Measurements from ENCODE around the gene COL4A3. TPM values are rescaled to one million over a fixed set of nuclear protein-coding genes. Genes with fewer than 3 reads are reported as not detected.

COL4A3 gene
- polyA plus RNA-seq, 6 donors from 2014 or later: 0.07 to 0.77 (median 0.23) TPM; not detected in 1

GRCh38 chr2:227360351-227360750 is 195.9 kb downstream of the COL4A3 start:
- ATAC-seq (ENCODE audit: low read depth in 2 of 2): no peak
- Mint-ChIP-seq H3K27me3 (no peaks in the 10 kb centered on the region), H3K27ac (peak overlapping the region in 2 of 6 donors; percentile 62 to 80), H3K4me3 (no peak overlapping the region), H3K36me3 (peaks cover 0 to 26% of the 10 kb centered on the region in 2 donors), H3K9me3 (no peaks in the 10 kb centered on the region), H3K4me1 (peaks cover 4 to 9% (median 6%) of the 10 kb centered on the region in 3 donors)
- DNase-seq: no peak

DNA sequence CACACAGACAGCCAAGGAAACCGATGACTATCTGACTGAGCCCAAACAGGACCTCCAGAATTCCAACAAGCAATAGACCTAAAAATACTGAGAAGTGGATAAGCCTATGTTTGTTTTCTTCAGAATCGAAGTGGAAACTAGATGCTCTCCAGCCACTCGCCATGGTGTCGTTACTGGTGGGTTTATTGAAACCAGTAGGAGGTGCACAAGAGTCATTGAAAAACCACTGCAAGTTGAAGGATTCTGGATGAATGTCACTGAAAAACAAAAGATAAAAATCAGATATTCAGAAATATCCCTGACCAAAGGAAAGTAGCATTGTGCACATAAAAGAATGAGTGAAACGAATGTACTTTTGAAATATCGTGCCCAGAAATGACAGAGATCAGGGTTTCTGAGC is 199.3 kb downstream of the COL4A3 start:
- peak overlapping the region in 2 of 6 donors; percentile 7 to 29 for H3K27ac Mint-ChIP-seq
- peaks cover 6 to 9% (median 9%) of the 10 kb centered on the region in 3 donors for H3K4me1 Mint-ChIP-seq
- H3K9me3 Mint-ChIP-seq: no peaks in the 10 kb centered on the region
- no peaks in the 10 kb centered on the region for H3K27me3 Mint-ChIP-seq
- DNase-seq (peak; percentile 17), ATAC-seq (ENCODE audit: low read depth in 2 of 2) (peak; percentile 38 to 44)
- H3K36me3 Mint-ChIP-seq: peaks cover 0 to 11% of the 10 kb centered on the region in 2 donors
- no peak overlapping the region for H3K4me3 Mint-ChIP-seq

Other genes with a start within 250 kb of the COL4A3 start
- gene COL4A4, start 419 bp upstream of the COL4A3 start, polyA plus RNA-seq (ENCODE audit: low read depth in 6 of 6): 1 to 10 TPM in 1 of 6 donors, under 1 TPM in 4, not detected in 1; 0.03 to 1.7 (median 0.57) TPM
- 100 to 1,000 TPM; 162 to 232 (median 172) TPM for gene MFF, start 160.6 kb downstream of the COL4A3 start, polyA plus RNA-seq (ENCODE audit: low read depth in 6 of 6)
- under 1 TPM in 1 of 6 donors, not detected in 5; 0.10 TPM for gene TM4SF20, start 214.7 kb downstream of the COL4A3 start, polyA plus RNA-seq (ENCODE audit: low read depth in 6 of 6)
- not detected for gene SCYGR1, start 223.3 kb downstream of the COL4A3 start, polyA plus RNA-seq (ENCODE audit: low read depth in 6 of 6)

All from naive B cell (primary cell).